ENCODE measurements around the gene HSPA1A. TPM values are rescaled to one million over a fixed set of nuclear protein-coding genes. Genes with fewer than 3 reads are reported as not detected.

HSPA1A gene
- total RNA-seq, 1 experiment from 2014 or later = 77.3 TPM

DNA sequence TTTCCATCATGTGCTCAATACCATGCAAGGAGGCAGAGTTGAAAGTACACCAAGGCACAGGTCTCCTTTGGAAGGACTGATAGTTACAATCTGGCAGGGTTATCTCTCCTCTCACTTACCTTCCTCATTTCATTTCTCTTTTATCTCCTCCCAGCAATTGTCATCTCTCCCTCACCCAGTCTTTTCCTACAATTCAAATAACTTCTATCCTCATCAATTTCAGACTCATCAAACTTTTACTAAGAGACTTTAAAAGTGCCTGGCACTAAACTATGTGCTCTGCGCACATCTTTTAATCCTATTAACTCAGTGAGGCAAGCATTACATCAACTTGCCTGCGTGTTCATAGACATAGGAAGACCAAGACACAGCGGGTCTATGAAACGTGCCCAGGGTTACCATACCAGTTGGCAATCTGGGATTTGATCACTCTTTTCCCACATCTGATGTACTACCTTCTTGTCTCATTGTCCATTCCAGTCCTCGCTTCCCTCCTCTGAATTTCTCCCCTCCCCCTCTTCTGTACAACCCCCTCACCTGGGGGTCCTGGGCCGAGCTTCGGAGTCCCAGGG, 21.0 kb upstream of the HSPA1A start:
- peak overlapping the region; percentile 94 for H3K27ac Mint-ChIP-seq (ENCODE audit: unreplicated experiment)
- H3K27me3 ChIP-seq (replicated peaks; ENCODE audit: control insufficient read depth, insufficient read depth, low read length) = no peaks in the 10 kb centered on the region
- no peaks in the 10 kb centered on the region for H3K27me3 Mint-ChIP-seq (ENCODE audit: insufficient read depth, unreplicated experiment)
- CTCF ChIA-PET = interaction anchor here (0.6 to 2.9 kb wide), 3 partner anchors 10 to 69 kb away, joined by 5 to 21 read pairs (median 10); partner anchors contain the start of genes LSM2 and NEU1
- DNase-seq = peak in 1 of 2 experiments; percentile 18
- intact Hi-C loops (cut with micrococcal nuclease; ENCODE audit: unreplicated experiment) = no loop called here
- 0 out of 2 replicates have a peak, but pooled peaks cover 3% of the 10 kb centered on the region for H3K4me1 ChIP-seq
- TSS peak; percentile 52 for BruUV-seq (replicated peaks)
- TF ChIP-seq, protein P1, sequence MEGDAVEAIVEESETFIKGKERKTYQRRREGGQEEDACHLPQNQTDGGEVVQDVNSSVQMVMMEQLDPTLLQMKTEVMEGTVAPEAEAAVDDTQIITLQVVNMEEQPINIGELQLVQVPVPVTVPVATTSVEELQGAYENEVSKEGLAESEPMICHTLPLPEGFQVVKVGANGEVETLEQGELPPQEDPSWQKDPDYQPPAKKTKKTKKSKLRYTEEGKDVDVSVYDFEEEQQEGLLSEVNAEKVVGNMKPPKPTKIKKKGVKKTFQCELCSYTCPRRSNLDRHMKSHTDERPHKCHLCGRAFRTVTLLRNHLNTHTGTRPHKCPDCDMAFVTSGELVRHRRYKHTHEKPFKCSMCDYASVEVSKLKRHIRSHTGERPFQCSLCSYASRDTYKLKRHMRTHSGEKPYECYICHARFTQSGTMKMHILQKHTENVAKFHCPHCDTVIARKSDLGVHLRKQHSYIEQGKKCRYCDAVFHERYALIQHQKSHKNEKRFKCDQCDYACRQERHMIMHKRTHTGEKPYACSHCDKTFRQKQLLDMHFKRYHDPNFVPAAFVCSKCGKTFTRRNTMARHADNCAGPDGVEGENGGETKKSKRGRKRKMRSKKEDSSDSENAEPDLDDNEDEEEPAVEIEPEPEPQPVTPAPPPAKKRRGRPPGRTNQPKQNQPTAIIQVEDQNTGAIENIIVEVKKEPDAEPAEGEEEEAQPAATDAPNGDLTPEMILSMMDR (IDR thresholded peaks at IDR 0.05; ENCODE audit: insufficient read depth in 1 of 2, low read depth in 1 of 2, low read length in 1 of 2, severe bottlenecking in 1 of 2, unreplicated experiment in 1 of 2) = no peak
- POLR2A ChIA-PET = interaction anchor here (1.1 to 2.1 kb wide), 3 partner anchors 12 to 33 kb away, joined by 4 to 29 read pairs (median 23); partner anchors contain the start of genes HSPA1A, HSPA1B, HSPA1L and LSM2
- peaks cover 39% of the 10 kb centered on the region for H3K36me3 Mint-ChIP-seq (ENCODE audit: insufficient read depth, unreplicated experiment)
- H3K9me3 ChIP-seq = no peaks in the 10 kb centered on the region
- peak overlapping the region; percentile 98 for H3K4me3 Mint-ChIP-seq (ENCODE audit: unreplicated experiment)
- no peaks in the 10 kb centered on the region for H3K9me3 Mint-ChIP-seq (ENCODE audit: unreplicated experiment)
- H3K4me3 ChIP-seq (ENCODE audit: low read depth, low read length) = peak overlapping the region; percentile 80
- H3K36me3 ChIP-seq (ENCODE audit: control insufficient read depth, insufficient read depth, low read length) = no peaks in the 10 kb centered on the region
- H3K4me1 Mint-ChIP-seq (ENCODE audit: low read depth, unreplicated experiment) = peaks cover 21% of the 10 kb centered on the region

- Histone ChIP-seq H3K4me1 (0 out of 2 replicates have a peak, but pooled peaks cover 3% of the 10 kb centered on the region), H3K36me3 (ENCODE audit: control insufficient read depth, insufficient read depth, low read length) (no peaks in the 10 kb centered on the region), H3K9me3 (no peaks in the 10 kb centered on the region), H3K27me3 (replicated peaks; ENCODE audit: control insufficient read depth, insufficient read depth, low read length) (no peaks in the 10 kb centered on the region), H3K4me3 (ENCODE audit: low read depth, low read length) (peak overlapping the region; percentile 80)
- POLR2A ChIA-PET = interaction anchor here (0.6 to 2.1 kb wide), 8 partner anchors 11 to 68 kb away, joined by 3 to 29 read pairs (median 5); partner anchors contain the start of genes HSPA1A, HSPA1B, HSPA1L and LSM2
- CTCF ChIA-PET = interaction anchor here (0.6 to 2.9 kb wide), 5 partner anchors 9 to 68 kb away, joined by 4 to 21 read pairs (median 6); partner anchors contain the start of genes HSPA1A, HSPA1L, LSM2 and NEU1
- no peaks in the 10 kb centered on the region for H3K27me3 Mint-ChIP-seq (ENCODE audit: insufficient read depth, unreplicated experiment)
- H3K4me3 Mint-ChIP-seq (ENCODE audit: unreplicated experiment) = peak overlapping the region; percentile 98
- peaks cover 33% of the 10 kb centered on the region for H3K36me3 Mint-ChIP-seq (ENCODE audit: insufficient read depth, unreplicated experiment)
- peak in 1 of 2 experiments; percentile 19 for DNase-seq
- peaks cover 21% of the 10 kb centered on the region for H3K4me1 Mint-ChIP-seq (ENCODE audit: low read depth, unreplicated experiment)
- peak overlapping the region; percentile 94 for H3K27ac Mint-ChIP-seq (ENCODE audit: unreplicated experiment)
- TF ChIP-seq, protein P1 (IDR thresholded peaks at IDR 0.05; ENCODE audit: insufficient read depth in 1 of 2, low read depth in 1 of 2, low read length in 1 of 2, severe bottlenecking in 1 of 2, unreplicated experiment in 1 of 2) = no peak
- no peaks in the 10 kb centered on the region for H3K9me3 Mint-ChIP-seq (ENCODE audit: unreplicated experiment)
- intact Hi-C loops (cut with micrococcal nuclease; ENCODE audit: unreplicated experiment) = no loop called here
- BruUV-seq (replicated peaks) = no TSS peak
Observed at GRCh38 chr6:31794866-31795615, 20.3 kb upstream of the HSPA1A start.

Measured in Caco-2 (cell line).